ENCODE data around the gene BSG.
"Not testable (repeated sequence)": the region's sequence is repeated elsewhere in the genome, so short reads cannot be mapped to it uniquely, and the experiment has no call there.

The BSG gene

GRCh38 chr19:616062-616700 lies 43.8 kb downstream of the BSG start:
- no peak for DNase-seq (ENCODE audit: low spot score in 2 of 2)
- H3K36me3 ChIP-seq (replicated peaks), result peaks cover 39% of the 10 kb centered on the region
- no peak overlapping the region for H3K4me3 ChIP-seq
- no peaks in the 10 kb centered on the region for H3K4me1 ChIP-seq
- in situ Hi-C loops (cut with MboI; ENCODE audit: low sequenced_read_pairs), result no loop called here
- H3K9me3 ChIP-seq, result no peaks in the 10 kb centered on the region
- H3K27me3 ChIP-seq (ENCODE audit: low read depth), result no peaks in the 10 kb centered on the region

- Histone ChIP-seq H3K9me3 (no peaks in the 10 kb centered on the region), H3K4me1 (no peaks in the 10 kb centered on the region), H3K36me3 (replicated peaks) (peaks cover 40% of the 10 kb centered on the region), H3K27me3 (ENCODE audit: low read depth) (no peaks in the 10 kb centered on the region), H3K4me3 (no peak overlapping the region)
- in situ Hi-C loops (cut with MboI; ENCODE audit: low sequenced_read_pairs), result no loop called here
- DNase-seq (ENCODE audit: low spot score in 2 of 2), result no peak
Observed at GRCh38 chr19:616747-617526, 44.5 kb downstream of the BSG start.

GRCh38 chr19:617551-618246 lies 45.3 kb downstream of the BSG start:
- Histone ChIP-seq H3K4me3 (no peak overlapping the region), H3K36me3 (replicated peaks) (peaks cover 48% of the 10 kb centered on the region), H3K4me1 (no peaks in the 10 kb centered on the region), H3K9me3 (no peaks in the 10 kb centered on the region), H3K27me3 (ENCODE audit: low read depth) (no peaks in the 10 kb centered on the region)
- in situ Hi-C loops (cut with MboI; ENCODE audit: low sequenced_read_pairs), result no loop called here
- no peak for DNase-seq (ENCODE audit: low spot score in 2 of 2)

GRCh38 chr19:618247-618619 lies 45.8 kb downstream of the BSG start:
- in situ Hi-C loops (cut with MboI; ENCODE audit: low sequenced_read_pairs), result no loop called here
- H3K9me3 ChIP-seq, result no peaks in the 10 kb centered on the region
- H3K4me3 ChIP-seq, result no peak overlapping the region
- no peaks in the 10 kb centered on the region for H3K4me1 ChIP-seq
- peaks cover 53% of the 10 kb centered on the region for H3K36me3 ChIP-seq (replicated peaks)
- H3K27me3 ChIP-seq (ENCODE audit: low read depth), result no peaks in the 10 kb centered on the region
- no peak for DNase-seq (ENCODE audit: low spot score in 2 of 2)

- Histone ChIP-seq H3K36me3 (replicated peaks) (peaks cover 56% of the 10 kb centered on the region), H3K4me1 (no peaks in the 10 kb centered on the region), H3K4me3 (no peak overlapping the region), H3K27me3 (ENCODE audit: low read depth) (no peaks in the 10 kb centered on the region), H3K9me3 (no peaks in the 10 kb centered on the region)
- in situ Hi-C loops (cut with MboI; ENCODE audit: low sequenced_read_pairs), result no loop called here
- DNase-seq (ENCODE audit: low spot score in 2 of 2), result no peak
Observed at GRCh38 chr19:618674-619285, 46.4 kb downstream of the BSG start.

GRCh38 chr19:619286-620002 lies 47.0 kb downstream of the BSG start:
- in situ Hi-C loops (cut with MboI; ENCODE audit: low sequenced_read_pairs), result no loop called here
- H3K4me3 ChIP-seq, result no peak overlapping the region
- H3K27me3 ChIP-seq (ENCODE audit: low read depth), result no peaks in the 10 kb centered on the region
- H3K4me1 ChIP-seq, result no peaks in the 10 kb centered on the region
- DNase-seq (ENCODE audit: low spot score in 2 of 2), result no peak
- H3K9me3 ChIP-seq, result no peaks in the 10 kb centered on the region
- peaks cover 53% of the 10 kb centered on the region for H3K36me3 ChIP-seq (replicated peaks)

GRCh38 chr19:620166-620862 lies 47.9 kb downstream of the BSG start:
- Histone ChIP-seq H3K36me3 (replicated peaks) (peaks cover 56% of the 10 kb centered on the region), H3K4me3 (no peak overlapping the region), H3K9me3 (no peaks in the 10 kb centered on the region), H3K27me3 (ENCODE audit: low read depth) (no peaks in the 10 kb centered on the region), H3K4me1 (no peaks in the 10 kb centered on the region)
- in situ Hi-C loops (cut with MboI; ENCODE audit: low sequenced_read_pairs), result no loop called here
- no peak for DNase-seq (ENCODE audit: low spot score in 2 of 2)

- H3K9me3 ChIP-seq; DNase-seq (ENCODE audit: low spot score in 2 of 2); H3K4me3 ChIP-seq; in situ Hi-C loops (cut with MboI; ENCODE audit: low sequenced_read_pairs); H3K4me1 ChIP-seq; H3K27me3 ChIP-seq (ENCODE audit: low read depth): not testable (repeated sequence)
- H3K36me3 ChIP-seq (replicated peaks), result peaks cover 61% of the 10 kb centered on the region
Observed at GRCh38 chr19:621191-621590, 48.8 kb downstream of the BSG start.

- Histone ChIP-seq H3K4me1 (no peaks in the 10 kb centered on the region), H3K27me3 (ENCODE audit: low read depth) (no peaks in the 10 kb centered on the region), H3K36me3 (replicated peaks) (peaks cover 61% of the 10 kb centered on the region), H3K4me3 (no peak overlapping the region), H3K9me3 (no peaks in the 10 kb centered on the region)
- in situ Hi-C loops (cut with MboI; ENCODE audit: low sequenced_read_pairs), result no loop called here
- no peak for DNase-seq (ENCODE audit: low spot score in 2 of 2)
Observed at GRCh38 chr19:621819-622218, 49.4 kb downstream of the BSG start.

GRCh38 chr19:622666-623065 lies 50.3 kb downstream of the BSG start:
- peaks cover 61% of the 10 kb centered on the region for H3K36me3 ChIP-seq (replicated peaks)
- no peaks in the 10 kb centered on the region for H3K9me3 ChIP-seq
- no peaks in the 10 kb centered on the region for H3K4me1 ChIP-seq
- DNase-seq (ENCODE audit: low spot score in 2 of 2), result no peak
- H3K4me3 ChIP-seq, result no peak overlapping the region
- in situ Hi-C loops (cut with MboI; ENCODE audit: low sequenced_read_pairs), result no loop called here
- no peaks in the 10 kb centered on the region for H3K27me3 ChIP-seq (ENCODE audit: low read depth)

GRCh38 chr19:623175-623916 lies 51.0 kb downstream of the BSG start:
- H3K27me3 ChIP-seq (ENCODE audit: low read depth), result no peaks in the 10 kb centered on the region
- H3K9me3 ChIP-seq, result no peaks in the 10 kb centered on the region
- no peak for DNase-seq (ENCODE audit: low spot score in 2 of 2)
- in situ Hi-C loops (cut with MboI; ENCODE audit: low sequenced_read_pairs), result no loop called here
- H3K36me3 ChIP-seq (replicated peaks), result peaks cover 62% of the 10 kb centered on the region
- no peaks in the 10 kb centered on the region for H3K4me1 ChIP-seq
- no peak overlapping the region for H3K4me3 ChIP-seq

GRCh38 chr19:623974-624373 lies 51.6 kb downstream of the BSG start:
- no peak for DNase-seq (ENCODE audit: low spot score in 2 of 2)
- Histone ChIP-seq H3K4me3 (no peak overlapping the region), H3K9me3 (no peaks in the 10 kb centered on the region), H3K27me3 (ENCODE audit: low read depth) (no peaks in the 10 kb centered on the region), H3K4me1 (no peaks in the 10 kb centered on the region), H3K36me3 (replicated peaks) (peaks cover 61% of the 10 kb centered on the region)
- in situ Hi-C loops (cut with MboI; ENCODE audit: low sequenced_read_pairs), result no loop called here

All from HAP-1 (cell line).